ENCODE data around the gene ATAD3C. TPM values are rescaled to one million over a fixed set of nuclear protein-coding genes. Genes with fewer than 3 reads are reported as not detected.
"Not testable (repeated sequence)": the region's sequence is repeated elsewhere in the genome, so short reads cannot be mapped to it uniquely, and the experiment has no call there.

Gene ATAD3C
- total and polyA plus RNA-seq, 10 donors: 0.25 to 3.9 (median 0.70) TPM; not detected in 2

DNA sequence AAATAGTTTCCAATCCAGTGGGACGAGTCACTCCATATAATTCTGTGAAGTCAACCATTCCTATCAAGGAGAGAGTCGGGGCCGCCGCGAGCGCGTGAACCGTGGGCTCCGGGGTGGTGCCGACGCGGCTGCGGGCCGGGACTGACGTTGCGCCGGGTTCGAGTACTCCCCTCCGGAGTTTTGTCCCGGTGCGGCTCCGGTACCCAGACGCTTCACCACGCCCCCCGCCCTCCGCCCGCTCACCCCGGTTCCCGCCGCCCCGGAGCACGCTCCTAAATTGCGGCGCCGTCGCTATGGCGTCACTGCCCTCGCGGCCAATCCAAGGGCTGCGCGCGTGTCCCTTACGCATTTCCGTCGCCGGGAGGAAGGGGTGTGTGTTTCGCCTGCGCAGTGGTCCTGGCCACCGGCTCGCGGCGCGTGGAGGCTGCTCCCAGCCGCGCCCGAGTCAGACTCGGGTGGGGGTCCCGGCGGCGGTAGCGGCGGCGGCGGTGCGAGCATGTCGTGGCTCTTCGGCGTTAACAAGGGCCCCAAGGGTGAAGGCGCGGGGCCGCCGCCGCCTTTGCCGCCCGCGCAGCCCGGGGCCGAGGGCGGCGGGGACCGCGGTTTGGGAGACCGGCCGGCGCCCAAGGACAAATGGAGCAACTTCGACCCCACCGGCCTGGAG, 22.0 kb downstream of the ATAD3C start, which contains the start of gene ATAD3B:
ATAD3B (plus strand) TSS at position 377 of the 664 bp plus-strand sequence; CDS start at position 497, 120 bp downstream.
- Histone ChIP-seq H3K36me3 (peaks cover 0 to 10% (median 0%) of the 10 kb centered on the region in 6 donors), H3K27me3 (replicated peaks in 1 of 7) (no peaks in the 10 kb centered on the region), H3K9me3 (no peaks in the 10 kb centered on the region), H3K27ac (peak within 1 kb of the TSS in 7 of 8 donors; percentile 65 to 93 (median 86)), H3K4me3 (peak within 1 kb of the TSS; percentile 64 to 96 (median 92)), H3K4me1 (peaks cover 0 to 37% (median 28%) of the 10 kb centered on the region in 6 donors)
- 0 to 1% (median 1%) methylated on average over 38 to 87 of the region's 87 CpGs for WGBS, 5 donors
- intact Hi-C loops (cut with DNase I; ENCODE audit: low total_unique reads): no loop called here
- peak; percentile 96 for DNase-seq
- peak in 1 of 11 experiments; percentile 33 for TF ChIP-seq CTCF (IDR thresholded peaks at IDR 0.05 in 8 of 11, conservative IDR thresholded peaks at IDR 0.05 in 3 of 11)
- peak; percentile 93 to 94 (median 93) for TF ChIP-seq POLR2AphosphoS5 (IDR thresholded peaks at IDR 0.05)
- no peak for TF ChIP-seq POLR2A (IDR thresholded peaks at IDR 0.05)

DNA sequence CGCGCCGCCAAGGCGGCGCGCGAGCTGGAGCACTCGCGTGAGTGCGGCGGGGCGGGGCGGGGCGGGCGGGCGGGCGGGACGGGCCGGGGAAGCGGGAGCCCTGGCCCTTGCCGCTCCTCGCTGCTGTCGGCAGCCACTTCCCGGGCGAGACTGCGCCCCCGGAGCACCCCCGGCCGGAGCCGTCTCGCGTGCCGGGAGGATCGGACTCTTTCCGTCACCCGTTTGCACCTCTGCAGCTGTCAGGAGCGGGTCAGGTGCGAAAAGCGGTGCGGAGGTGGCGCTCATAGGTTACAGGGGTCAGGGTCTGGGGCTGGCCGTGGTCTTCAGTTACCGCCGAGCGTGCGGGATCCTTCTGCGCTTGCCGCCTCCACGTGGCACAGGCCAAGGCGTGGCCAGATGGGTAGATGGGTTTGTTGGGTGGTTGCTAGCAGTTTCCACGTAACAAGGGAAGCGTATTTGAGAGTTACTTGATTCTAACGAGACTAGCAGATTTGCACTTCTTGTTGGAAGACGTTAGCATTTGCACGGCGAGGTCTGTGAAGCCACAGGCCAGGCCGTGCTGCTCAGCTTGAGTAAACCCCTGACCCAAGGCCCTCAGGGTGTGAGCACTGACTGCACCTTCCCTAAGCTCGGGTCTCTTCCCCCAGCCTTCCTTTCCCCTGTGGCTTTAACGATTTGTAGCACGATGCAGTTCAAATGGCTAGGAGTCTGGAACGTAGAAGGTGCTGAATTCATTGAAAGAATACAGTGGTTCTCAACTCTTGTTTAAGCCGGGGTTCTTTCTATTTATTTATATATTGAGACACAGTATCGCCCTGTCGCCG, 22.8 kb downstream of the ATAD3C start:
- DNase-seq; H3K27me3 ChIP-seq (replicated peaks in 1 of 7); H3K9me3 ChIP-seq; intact Hi-C loops (cut with DNase I; ENCODE audit: low total_unique reads): not testable (repeated sequence)
- Histone ChIP-seq H3K36me3 (peaks cover 0 to 17% (median 0%) of the 10 kb centered on the region in 6 donors), H3K4me1 (peaks cover 0 to 44% (median 28%) of the 10 kb centered on the region in 6 donors), H3K27ac (peak overlapping the region in 5 of 8 donors; percentile 86 to 93 (median 88)), H3K4me3 (peak overlapping the region; percentile 64 to 96 (median 92))
- WGBS, 5 donors: 3 to 27% (median 5%) methylated on average over 8 to 56 of the region's 65 CpGs

DNA sequence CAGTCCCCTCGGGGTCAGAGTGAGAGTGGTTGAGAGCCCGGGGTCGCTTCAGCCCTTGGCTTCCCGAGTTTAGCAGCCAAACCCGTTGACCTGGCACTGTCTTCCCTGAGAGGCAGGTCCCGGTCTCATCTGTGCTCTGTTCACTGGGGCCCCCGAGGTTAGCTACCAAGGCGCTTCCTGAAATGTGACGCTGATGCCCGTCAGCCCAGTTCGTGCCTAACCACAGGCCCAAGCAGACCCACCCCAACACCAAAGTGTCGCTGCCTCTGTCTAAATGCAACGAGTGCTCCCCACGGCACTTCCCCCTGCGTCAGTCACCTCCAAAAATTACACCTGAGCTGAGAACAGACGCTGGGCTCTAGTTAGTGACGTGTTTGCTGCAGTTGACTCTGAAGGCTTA, 26.5 kb downstream of the ATAD3C start:
- H3K4me3 ChIP-seq; H3K27me3 ChIP-seq (replicated peaks in 1 of 7); H3K27ac ChIP-seq; H3K9me3 ChIP-seq; DNase-seq; intact Hi-C loops (cut with DNase I; ENCODE audit: low total_unique reads): not testable (repeated sequence)
- 63 to 100% (median 65%) methylated on average over 1 to 16 of the region's 17 CpGs for WGBS, 5 donors
- Histone ChIP-seq H3K36me3 (peaks cover 0 to 51% (median 30%) of the 10 kb centered on the region in 6 donors), H3K4me1 (peaks cover 0 to 34% (median 22%) of the 10 kb centered on the region in 6 donors)

GRCh38 chr1:1477206-1477605, 27.7 kb downstream of the ATAD3C start:
- Histone ChIP-seq H3K4me1 (peaks cover 0 to 31% (median 20%) of the 10 kb centered on the region in 6 donors), H3K27ac (no peak overlapping the region), H3K27me3 (replicated peaks in 1 of 7) (no peaks in the 10 kb centered on the region), H3K9me3 (no peaks in the 10 kb centered on the region), H3K36me3 (peaks cover 0 to 58% (median 36%) of the 10 kb centered on the region in 6 donors), H3K4me3 (no peak overlapping the region)
- no peak for DNase-seq
- 95 to 97% (median 96%) methylated on average over 22 of the region's 22 CpGs for WGBS, 5 donors
- intact Hi-C loops (cut with DNase I; ENCODE audit: low total_unique reads): no loop called here
- no peak for TF ChIP-seq POLR2AphosphoS5 (IDR thresholded peaks at IDR 0.05)
- TF ChIP-seq POLR2A (IDR thresholded peaks at IDR 0.05): no peak
- no peak for TF ChIP-seq CTCF (IDR thresholded peaks at IDR 0.05 in 8 of 11, conservative IDR thresholded peaks at IDR 0.05 in 3 of 11)

Measured in spleen (tissue), 11 donors.